ENCODE data around the gene BCAS1. TPM values are rescaled to one million over a fixed set of nuclear protein-coding genes. Genes with fewer than 3 reads are reported as not detected.
A peak's percentile ranks its signal among the peaks of the same experiment; 100 is the strongest.

Gene BCAS1
- total RNA-seq, 2 donors from 2014 or later: 32.0 to 58.6 TPM

- no peaks in the 10 kb centered on the region for H3K36me3 ChIP-seq
- no peak overlapping the region for H3K4me3 ChIP-seq
- TF ChIP-seq CTCF (IDR thresholded peaks at IDR 0.05): no peak
- no peak for TF ChIP-seq POLR2A (IDR thresholded peaks at IDR 0.05)
- TF ChIP-seq POLR2AphosphoS5 (IDR thresholded peaks at IDR 0.05): peak; percentile 16
- WGBS: 83% methylated on average over 3 of the region's 3 CpGs
- intact Hi-C loops (cut with DNase I): no loop called here
- H3K27ac ChIP-seq: no peak overlapping the region
- H3K4me1 ChIP-seq (replicated peaks): no peaks in the 10 kb centered on the region
- no peaks in the 10 kb centered on the region for H3K27me3 ChIP-seq (replicated peaks; ENCODE audit: insufficient read depth)
- H3K9me3 ChIP-seq: no peaks in the 10 kb centered on the region
- DNase-seq (ENCODE audit: low spot score): no peak
These were observed 5.9 kb upstream of the BCAS1 start for GRCh38 chr20:54076259-54076658.

- Histone ChIP-seq H3K27ac (no peak overlapping the region), H3K4me3 (no peak overlapping the region), H3K4me1 (replicated peaks) (no peaks in the 10 kb centered on the region), H3K9me3 (no peaks in the 10 kb centered on the region), H3K36me3 (no peaks in the 10 kb centered on the region), H3K27me3 (replicated peaks; ENCODE audit: insufficient read depth) (no peaks in the 10 kb centered on the region)
- intact Hi-C loops (cut with DNase I): no loop called here
- WGBS: 85% methylated on average over 1 of the region's 1 CpG
- no peak for DNase-seq (ENCODE audit: low spot score)
- no peak for TF ChIP-seq CTCF (IDR thresholded peaks at IDR 0.05)
- no peak for TF ChIP-seq POLR2A (IDR thresholded peaks at IDR 0.05)
- no peak for TF ChIP-seq POLR2AphosphoS5 (IDR thresholded peaks at IDR 0.05)
These were observed 4.9 kb upstream of the BCAS1 start for GRCh38 chr20:54075322-54075721.

- intact Hi-C loops (cut with DNase I): no loop called here
- Histone ChIP-seq H3K27me3 (replicated peaks; ENCODE audit: insufficient read depth) (no peaks in the 10 kb centered on the region), H3K36me3 (no peaks in the 10 kb centered on the region), H3K9me3 (no peaks in the 10 kb centered on the region), H3K4me3 (no peak overlapping the region), H3K27ac (no peak overlapping the region), H3K4me1 (replicated peaks) (no peaks in the 10 kb centered on the region)
- no peak for DNase-seq (ENCODE audit: low spot score)
- WGBS: 82% methylated on average over 4 of the region's 4 CpGs
- TF ChIP-seq POLR2AphosphoS5 (IDR thresholded peaks at IDR 0.05): no peak
- no peak for TF ChIP-seq CTCF (IDR thresholded peaks at IDR 0.05)
- no peak for TF ChIP-seq POLR2A (IDR thresholded peaks at IDR 0.05)
These were observed 4.1 kb upstream of the BCAS1 start for GRCh38 chr20:54074511-54074910.

GRCh38 chr20:54073288-54073687 lies 2.9 kb upstream of the BCAS1 start:
- no peaks in the 10 kb centered on the region for H3K4me1 ChIP-seq (replicated peaks)
- no peak for TF ChIP-seq CTCF (IDR thresholded peaks at IDR 0.05)
- no peak for TF ChIP-seq POLR2AphosphoS5 (IDR thresholded peaks at IDR 0.05)
- TF ChIP-seq POLR2A (IDR thresholded peaks at IDR 0.05): no peak
- H3K4me3 ChIP-seq: no peak overlapping the region
- H3K27me3 ChIP-seq (replicated peaks; ENCODE audit: insufficient read depth): no peaks in the 10 kb centered on the region
- no peak overlapping the region for H3K27ac ChIP-seq
- intact Hi-C loops (cut with DNase I): no loop called here
- WGBS: 89% methylated on average over 10 of the region's 10 CpGs
- no peaks in the 10 kb centered on the region for H3K36me3 ChIP-seq
- no peaks in the 10 kb centered on the region for H3K9me3 ChIP-seq
- no peak for DNase-seq (ENCODE audit: low spot score)

- H3K27me3 ChIP-seq (replicated peaks; ENCODE audit: insufficient read depth): no peaks in the 10 kb centered on the region
- TF ChIP-seq POLR2A (IDR thresholded peaks at IDR 0.05): no peak
- H3K9me3 ChIP-seq: no peaks in the 10 kb centered on the region
- no peaks in the 10 kb centered on the region for H3K36me3 ChIP-seq
- H3K27ac ChIP-seq: peak overlapping the region; percentile 61 to 68
- DNase-seq (ENCODE audit: low spot score): no peak
- intact Hi-C loops (cut with DNase I): loop anchor here (10.0 kb wide), 1 partner anchor 125 kb away; no protein-coding TSS in a partner anchor
- H3K4me1 ChIP-seq (replicated peaks): no peaks in the 10 kb centered on the region
- peak overlapping the region; percentile 28 to 32 for H3K4me3 ChIP-seq
- 78% methylated on average over 9 of the region's 9 CpGs for WGBS
These were observed 858 bp downstream of the BCAS1 start for GRCh38 chr20:54069501-54069971.

Measured in prostate gland (tissue), 2 donors.